Endothelial cell of umbilical vein (primary cell): ENCODE results near the gene MAT1A. TPM values are rescaled to one million over a fixed set of nuclear protein-coding genes. Genes with fewer than 3 reads are reported as not detected.

Experiments
- Bru-seq: library from RNA; stranded (reverse); fragments of 400-500 nt; gene quantifications from one replicate; lab custom pipeline; 2021; lab: Mats Ljungman, UMichigan
- BruChase-seq, 2 experiments: library from RNA; stranded (reverse); fragments of 400-500 nt; gene quantifications; one replicate each; lab custom pipeline; 2021; lab: Mats Ljungman, UMichigan
- BruUV-seq: library from RNA; stranded (reverse); fragments of 400-500 nt; replicated peaks from 2 replicates; lab custom pipeline; 2021; lab: Mats Ljungman, UMichigan
- CTCF ChIA-PET: fragments of 300-600, 350-600 bp; sonication (Branson Sonifier 250); formaldehyde crosslinking; loops from one replicate; lab custom pipeline; 2021; ENCODE audit warnings: antibody characterized with exemption, inconsistent platforms; lab: Charles Lee
- POLR2A ChIA-PET: fragments of 300-600, 350-600 bp; sonication (Branson Sonifier 250); formaldehyde crosslinking; loops from one replicate; lab custom pipeline; 2021; ENCODE audit warnings: antibody characterized with exemption, inconsistent platforms; lab: Charles Lee
- DNase-seq: peaks from one replicate; pipeline ENCODE4 v3.0.0-alpha.2; 2011; ENCODE audit warnings: low read depth, low spot score
- FAIRE-seq: peaks from 2 replicates; lab custom pipeline; 2011; peaks lifted over from hg19 to GRCh38; lab: Jason Lieb, UNC
- H2AFZ ChIP-seq: 2 replicates; pipeline ENCODE4 v1.6.0; 2012; ENCODE audit warnings: low read depth, low read length, control low read depth, inconsistent platforms
- H3K27ac ChIP-seq: 2 replicates; pipeline ENCODE4 v1.5.1; 2011; ENCODE audit warnings: low read depth, mild to moderate bottlenecking, control low read depth, low read length, moderate library complexity; ENCODE audit not compliant: insufficient read depth
- H3K27me3 ChIP-seq, 2 experiments: 2 replicates each; pipeline versions ENCODE4 v1.6.0 to v1.6.1; 2011; ENCODE audit warnings: low read length in 2 of 2, mixed read lengths in 1 of 2; ENCODE audit not compliant: control insufficient read depth in 2 of 2, insufficient read depth in 2 of 2
- H3K36me3 ChIP-seq, 2 experiments: 2 replicates in 1 of 2; 3 replicates in 1 of 2; pipeline ENCODE4 v1.5.1; 2011; ENCODE audit warnings: low read length in 2 of 2, mild to moderate bottlenecking in 1 of 2, moderate library complexity in 1 of 2; ENCODE audit not compliant: control insufficient read depth in 2 of 2, insufficient read depth in 2 of 2; ENCODE audit errors: extremely low read depth in 1 of 2
- H3K4me1 ChIP-seq: 3 replicates; pipeline ENCODE4 v1.5.1; 2011; ENCODE audit warnings: mild to moderate bottlenecking, low read length; ENCODE audit not compliant: control insufficient read depth, insufficient read depth; ENCODE audit errors: extremely low read depth
- H3K4me2 ChIP-seq: 2 replicates; pipeline ENCODE4 v1.6.1; 2011; ENCODE audit warnings: low read length, control low read depth, mixed read lengths; ENCODE audit not compliant: insufficient read depth
- H3K4me3 ChIP-seq, 3 experiments: fragments of 200-600 bp in 1 of 3; sonication (generic), shearing (Covaris generic) in 1 of 3; replicated peaks in 1 of 3; 2 replicates each; pipeline ENCODE4 v1.5.1; 2011 to 2016; ENCODE audit warnings: control low read depth in 3 of 3, low read length in 3 of 3, mild to moderate bottlenecking in 2 of 3, inconsistent platforms in 1 of 3, low read depth in 1 of 3, moderate library complexity in 1 of 3; ENCODE audit not compliant: insufficient read depth in 1 of 3
- H3K79me2 ChIP-seq: 2 replicates; pipeline ENCODE4 v1.6.0; 2012; ENCODE audit warnings: low read length, inconsistent platforms; ENCODE audit not compliant: control insufficient read depth, insufficient read depth
- H3K9ac ChIP-seq: replicated peaks from 2 replicates; pipeline ENCODE3; 2011; ENCODE audit warnings: low read length, control low read depth; ENCODE audit not compliant: insufficient read depth; ENCODE audit errors: extremely low read depth
- H3K9me1 ChIP-seq: replicated peaks from 3 replicates; pipeline ENCODE4 v1.6.0; 2011; ENCODE audit warnings: mild to moderate bottlenecking, low read length; ENCODE audit not compliant: control insufficient read depth, insufficient read depth; ENCODE audit errors: extremely low read depth
- H3K9me3 ChIP-seq: replicated peaks from 2 replicates; pipeline ENCODE4 v1.5.1; 2012; ENCODE audit warnings: low read length, inconsistent platforms; ENCODE audit not compliant: control insufficient read depth, insufficient read depth
- H4K20me1 ChIP-seq: replicated peaks from 2 replicates; pipeline ENCODE3; 2011; ENCODE audit warnings: mild to moderate bottlenecking, low read length; ENCODE audit not compliant: control insufficient read depth, insufficient read depth; ENCODE audit errors: extremely low read depth
- CTCF ChIP-seq, 2 donors: IDR thresholded peaks; 1 replicate in 1 of 2; 2 replicates in 1 of 2; pipeline ENCODE4 v1.5.1; 2011; ENCODE audit warnings: low read length in 2 of 2, mild to moderate bottlenecking in 2 of 2, moderate library complexity in 2 of 2, control low read depth in 1 of 2, inconsistent platforms in 1 of 2, low read depth in 1 of 2; ENCODE audit not compliant: insufficient read depth in 1 of 2; ENCODE audit errors: extremely low read depth in 1 of 2
- EZH2 ChIP-seq: IDR thresholded peaks from 2 replicates; pipeline ENCODE4 v1.6.1; 2012; ENCODE audit warnings: borderline replicate concordance, low read depth, mild to moderate bottlenecking, moderate library complexity, low read length, inconsistent platforms; ENCODE audit not compliant: severe bottlenecking
- FOS ChIP-seq: IDR thresholded peaks from 2 replicates; pipeline ENCODE4 v1.6.1; 2011; ENCODE audit warnings: mild to moderate bottlenecking, low read length, moderate library complexity, borderline replicate concordance; ENCODE audit not compliant: insufficient read depth
- GATA2 ChIP-seq: IDR thresholded peaks from 2 replicates; pipeline ENCODE4 v1.7.0; 2011; ENCODE audit warnings: low read depth, mild to moderate bottlenecking, moderate library complexity, mixed read lengths, low read length; ENCODE audit not compliant: insufficient read length, insufficient read depth
- JUN ChIP-seq: IDR thresholded peaks from 2 replicates; pipeline ENCODE4 v1.6.1; 2011; ENCODE audit warnings: borderline replicate concordance, low read depth; ENCODE audit not compliant: insufficient read length, insufficient read depth
- MAX ChIP-seq: IDR thresholded peaks from 2 replicates; pipeline ENCODE4 v1.6.1; 2011; ENCODE audit not compliant: insufficient read depth, insufficient read length
- MYC ChIP-seq: IDR thresholded peaks from one replicate; pipeline ENCODE4 v1.6.1; 2011; ENCODE audit warnings: mild to moderate bottlenecking, low read depth, low read length
- POLR2A ChIP-seq: IDR thresholded peaks from 2 replicates; pipeline ENCODE4 v1.6.1; 2012; ENCODE audit warnings: low read depth, mild to moderate bottlenecking, control low read depth, low read length
- POLR2AphosphoS5 ChIP-seq: IDR thresholded peaks from 2 replicates; pipeline ENCODE4 v1.6.1; 2012; ENCODE audit warnings: low read depth, mild to moderate bottlenecking, control low read depth, low read length, moderate library complexity; ENCODE audit not compliant: insufficient read depth
- dilution Hi-C: fragments of 300-500 bp; cut with MboI; formaldehyde crosslinking; loops from one replicate; pipeline ENCODE4 v1.15.0; 2019; ENCODE audit warnings: low sequenced_read_pairs; ENCODE audit not compliant: extremely low pct_ligation_motif_present
- intact Hi-C: fragments of 100-400 bp; cut with micrococcal nuclease; formaldehyde crosslinking; loops from one replicate; pipeline ENCODE4 v1.10.0; 2022
- long read RNA-seq: library from polyadenylated mRNA; stranded (forward); transcript quantifications from one replicate; pipeline ENCODE4 v2.0.0, GENCODE V29; 2021
- polyA minus RNA-seq, 3 experiments: library from RNA; depleted of rRNA, polyadenylated mRNA; stranded (reverse); fragments of >200 nt; gene quantifications; 1 replicate in 1 of 3; 2 replicates in 2 of 3; pipeline ENCODE4 v1.2.3, GENCODE V29; 2011
- polyA plus RNA-seq, 4 experiments: library from polyadenylated mRNA; depleted of rRNA in 3 of 4; stranded (reverse) in 3 of 4; unstranded in 1 of 4; fragments of >200 nt; gene quantifications; 2 replicates each; pipeline versions ENCODE4 v1.2.1 to v1.2.3, GENCODE V29; 2011 to 2012; ENCODE audit warnings: missing spikeins in 1 of 4
- total RNA-seq: library from RNA; stranded (reverse); gene quantifications from 2 replicates; pipeline ENCODE4 v1.2.3, GENCODE V29; 2021

MAT1A gene
- not detected in 2 replicates for total RNA-seq
- polyA plus RNA-seq, result not detected in 2 replicates
- polyA plus RNA-seq (2011; cell fraction: cytosol; rRNA removed), result not detected in 2 replicates
- polyA plus RNA-seq (2011; cell fraction: nucleus; rRNA removed), result not detected in 2 replicates
- not detected in 2 replicates for polyA plus RNA-seq (2012)
- polyA minus RNA-seq, result not detected in 2 replicates
- polyA minus RNA-seq (2011; cell fraction: cytosol; rRNA and poly(A)+ RNA removed), result not detected
- not detected in 2 replicates for polyA minus RNA-seq (2011; cell fraction: nucleus; rRNA and poly(A)+ RNA removed)
- Bru-seq, nascent RNA, result not detected
- percentile 6 among the genes with signal in this experiment for BruChase-seq, experiment 1, labeled RNA remaining after a 6-hour chase
- not detected for BruChase-seq, experiment 2, labeled RNA remaining after a 2-hour chase
- long read RNA-seq, result 0 reads

- FAIRE-seq (no peak), DNase-seq (no peak)
- Histone ChIP-seq H3K9me1 (no peaks in the 10 kb centered on the region), H2AFZ (no peak within 1 kb of the TSS), H4K20me1 (no peaks in the 10 kb centered on the region), H3K36me3 (no peaks in the 10 kb centered on the region), H3K4me1 (no peaks in the 10 kb centered on the region), H3K4me2 (no peak within 1 kb of the TSS), H3K27me3 (peaks cover 0 to 2% of the 10 kb centered on the region in 2 experiments), H3K9me3 (no peaks in the 10 kb centered on the region), H3K27ac (no peak within 1 kb of the TSS), H3K4me3 (no peak within 1 kb of the TSS), H3K9ac (no peak within 1 kb of the TSS), H3K79me2 (no peaks in the 10 kb centered on the region)
- intact Hi-C loops, result no loop called here
- dilution Hi-C loops, result no loop called here
- no TSS peak for BruUV-seq
- POLR2A ChIA-PET, result no interaction called here
- CTCF ChIA-PET, result interaction anchor here (1.4 kb wide), 1 partner anchor 29 kb away, joined by 5 read pairs; no protein-coding TSS in a partner anchor
- no peak for TF ChIP-seq MAX
- no peak for TF ChIP-seq GATA2
- no peak for TF ChIP-seq JUN
- TF ChIP-seq FOS, result no peak
- no peak for TF ChIP-seq POLR2A
- no peak for TF ChIP-seq POLR2AphosphoS5
- TF ChIP-seq CTCF (IDR thresholded peaks at IDR 0.05; ENCODE audit: extremely low read depth in 1 of 2, insufficient read depth in 1 of 2, low read depth in 1 of 2, low read length in 2 of 2), result no peak
- TF ChIP-seq EZH2, result no peak
- TF ChIP-seq MYC, result no peak
These were observed at the start of gene MAT1A for GRCh38 chr10:80289451-80290287. MAT1A (minus strand) TSS chr10:80289658; CDS start chr10:80289423, 235 bp downstream.
